ENCODE results near the gene DCDC2. TPM values are rescaled to one million over a fixed set of nuclear protein-coding genes. Genes with fewer than 3 reads are reported as not detected.
"Not testable (repeated sequence)": the region's sequence is repeated elsewhere in the genome, so short reads cannot be mapped to it uniquely, and the experiment has no call there.

Gene DCDC2
- total RNA-seq, 1 donor from 2014 or later: not detected

DNA sequence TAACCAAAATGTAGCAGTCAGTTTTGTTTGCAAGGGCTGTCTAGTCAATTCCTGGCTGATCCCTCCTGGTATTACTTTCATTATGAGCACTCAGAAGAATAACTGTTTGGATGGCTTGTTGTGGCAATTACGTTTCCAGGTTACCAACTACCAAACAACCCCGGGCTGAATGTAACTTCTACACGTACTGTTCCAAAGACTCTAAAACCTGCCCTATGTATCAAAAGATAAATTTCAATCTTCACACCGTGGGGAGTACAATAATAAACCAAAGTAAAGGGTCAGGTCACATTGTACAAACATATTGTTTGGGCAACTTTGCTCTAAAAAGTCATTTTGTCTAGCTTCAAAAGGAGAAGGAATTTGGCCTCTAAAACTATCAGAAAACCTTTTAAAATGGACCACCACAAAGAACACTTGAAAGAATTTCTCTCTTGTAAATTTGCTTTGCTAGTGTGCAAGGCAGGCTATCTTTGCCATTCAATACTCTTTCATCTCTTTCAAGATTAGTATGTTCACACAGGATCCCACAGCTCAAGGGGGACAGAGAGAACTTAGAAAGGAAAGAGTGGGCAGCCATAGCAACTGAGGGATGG is 27.6 kb downstream of the DCDC2 start:
- ATAC-seq (no peak), DNase-seq (no peak)
- intact Hi-C loops (cut with micrococcal nuclease): no loop called here

DNA sequence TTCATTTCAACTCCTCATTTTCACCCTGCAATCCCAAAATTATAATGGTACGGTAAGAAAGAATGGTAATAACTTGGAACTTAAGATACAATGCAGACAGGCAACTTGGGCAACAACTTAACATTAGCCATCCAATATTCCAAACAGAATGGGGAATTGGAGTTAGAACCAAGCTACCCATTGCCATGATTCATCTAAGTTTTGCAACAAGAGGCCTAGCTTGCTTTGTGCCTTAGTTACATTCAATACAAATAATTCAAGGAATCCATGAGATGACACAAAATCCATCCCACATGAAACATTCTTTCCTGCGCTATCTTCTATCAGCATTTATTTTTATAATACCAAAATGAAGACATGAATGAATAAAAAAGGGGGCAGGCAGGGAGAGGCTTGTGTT is 28.4 kb downstream of the DCDC2 start:
- no peak for ATAC-seq

DNA sequence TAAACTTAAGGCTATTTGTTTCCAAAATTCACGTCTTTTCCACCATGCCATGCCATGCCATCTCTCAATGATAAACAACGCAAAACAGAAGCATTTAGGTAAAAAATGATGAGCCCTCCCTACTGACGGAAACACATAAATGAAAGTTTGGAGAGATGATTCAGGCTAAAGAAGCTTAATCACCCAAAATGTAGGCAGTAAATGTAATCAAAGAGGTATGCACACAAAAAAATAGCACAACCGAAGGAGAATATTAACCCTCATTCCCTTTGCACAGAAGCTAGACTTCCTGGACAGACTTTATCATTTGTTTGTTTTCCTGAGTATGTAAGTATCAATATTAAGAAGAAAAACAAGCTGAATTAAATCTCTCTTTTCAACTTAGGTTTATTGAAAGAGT is 28.8 kb downstream of the DCDC2 start:
- intact Hi-C loops (cut with micrococcal nuclease): no loop called here
- DNase-seq (no peak), ATAC-seq (no peak)

More for the DNA sequence above, 28.4 kb downstream of the DCDC2 start:
- intact Hi-C loops (cut with micrococcal nuclease): no loop called here
- no peak for DNase-seq

DNA sequence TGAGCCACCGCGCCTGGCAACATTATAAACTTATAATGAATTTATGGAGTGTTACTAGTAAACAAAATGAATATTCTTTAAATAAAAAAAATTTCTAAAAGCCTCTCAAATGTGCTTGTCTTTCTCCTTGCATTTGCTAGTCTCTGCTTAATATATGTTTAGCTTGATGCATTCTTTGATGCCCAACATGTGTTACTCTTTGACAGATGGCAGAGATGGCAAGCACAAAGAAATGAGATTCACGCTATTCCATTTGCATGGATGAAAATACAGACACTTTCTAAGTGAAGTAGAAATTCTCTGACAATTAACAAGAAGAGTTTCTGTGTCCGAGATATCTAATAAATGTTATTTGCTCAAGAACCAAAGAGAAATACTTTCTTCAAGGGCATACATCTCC is 30.1 kb downstream of the DCDC2 start:
- ATAC-seq: no peak
- DNase-seq: no peak
- intact Hi-C loops (cut with micrococcal nuclease): no loop called here

DNA sequence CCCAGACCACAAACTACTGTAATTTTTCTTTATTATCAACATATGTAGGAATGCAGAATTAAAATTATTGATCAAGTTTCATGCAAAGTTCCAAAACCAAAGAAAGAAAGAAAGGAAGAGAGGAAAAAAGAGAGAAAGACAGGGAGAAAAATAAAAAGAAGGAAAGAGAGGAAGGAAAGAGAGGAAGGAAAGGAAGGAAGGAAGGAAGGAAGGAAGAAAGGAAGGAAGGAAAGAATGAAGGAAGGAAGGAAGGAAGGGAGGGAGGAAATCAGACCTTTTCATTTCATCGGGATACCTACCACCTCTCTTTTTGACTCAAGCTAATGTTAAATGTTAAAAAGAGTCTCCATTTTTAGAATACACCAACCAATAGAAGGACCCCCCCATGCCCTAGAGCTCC is 31.9 kb downstream of the DCDC2 start:
- intact Hi-C loops (cut with micrococcal nuclease): no loop called here
- DNase-seq (no peak), ATAC-seq (no peak)

DNA sequence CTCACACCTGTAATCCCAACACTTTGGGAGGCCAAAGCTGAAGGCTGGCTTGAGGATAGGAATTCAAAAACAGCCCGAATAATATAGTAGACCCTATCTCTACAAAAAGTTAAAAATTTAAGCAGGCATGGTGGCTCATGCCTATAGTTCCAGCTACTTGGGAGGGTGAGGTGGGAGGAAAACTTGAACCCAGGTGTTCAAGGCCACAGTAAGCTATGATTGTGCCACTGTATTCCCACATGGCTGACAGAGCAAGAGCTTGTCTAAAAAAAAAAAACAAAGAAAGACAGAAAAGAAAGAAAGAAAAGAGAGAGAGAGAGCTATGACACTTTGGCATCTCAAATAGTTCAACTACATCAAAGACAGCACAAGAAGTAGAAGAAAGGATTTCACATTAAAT is 33.2 kb downstream of the DCDC2 start:
- ATAC-seq (no peak), DNase-seq (no peak)
- intact Hi-C loops (cut with micrococcal nuclease): no loop called here

DNA sequence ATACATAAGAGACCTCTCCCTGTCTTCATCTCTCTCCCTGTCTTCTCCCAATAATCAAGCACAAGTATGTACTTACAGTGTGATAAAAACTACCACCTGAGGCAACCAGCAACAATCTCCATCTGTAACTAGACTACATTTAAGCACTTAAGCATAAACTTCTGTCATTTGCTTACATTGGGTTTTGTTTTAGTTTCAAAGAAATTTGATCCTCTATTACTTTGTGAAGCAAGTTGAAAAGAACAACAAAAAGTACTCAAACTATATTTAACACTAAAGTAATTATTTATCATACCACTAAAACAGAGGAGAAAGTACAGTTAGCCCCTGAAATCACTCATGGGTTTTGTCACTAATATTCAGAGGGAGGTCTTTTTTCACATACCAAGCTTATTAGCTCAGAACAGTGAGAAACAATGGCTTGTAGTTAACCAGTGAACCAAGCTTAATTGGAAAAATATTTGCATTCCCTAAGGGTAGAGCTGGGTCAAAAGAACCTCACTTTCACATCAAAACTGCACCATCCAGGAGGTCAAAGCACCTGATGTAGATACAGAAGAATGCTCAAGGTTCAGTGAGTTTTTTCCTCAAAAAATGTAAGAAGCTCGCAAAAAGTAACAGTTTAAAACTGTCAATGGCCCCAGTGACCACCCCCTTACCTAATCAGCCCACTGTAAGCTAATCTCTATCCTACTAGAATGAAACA is 34.1 kb downstream of the DCDC2 start:
- intact Hi-C loops (cut with micrococcal nuclease): no loop called here
- DNase-seq: no peak
- ATAC-seq: no peak

DNA sequence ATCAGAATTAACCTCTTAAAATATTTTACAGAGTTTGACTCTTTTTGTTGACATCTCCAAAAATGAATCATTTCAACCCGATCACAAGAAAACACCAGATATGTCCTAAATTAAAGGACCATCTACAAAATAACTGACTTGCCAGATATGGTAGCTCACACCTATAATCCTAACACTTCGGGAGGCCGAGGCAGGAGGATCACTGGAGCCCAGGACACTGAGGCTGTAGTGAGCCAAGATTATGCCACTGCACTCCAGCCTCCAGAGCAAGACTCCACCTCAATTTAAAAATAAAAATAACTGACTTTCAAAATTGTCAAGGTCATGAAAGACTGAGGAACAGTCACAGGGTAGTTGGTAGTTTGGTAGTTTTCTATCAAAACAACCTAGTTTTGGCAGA is 34.9 kb downstream of the DCDC2 start:
- no peak for ATAC-seq
- intact Hi-C loops (cut with micrococcal nuclease): no loop called here
- no peak for DNase-seq

DNA sequence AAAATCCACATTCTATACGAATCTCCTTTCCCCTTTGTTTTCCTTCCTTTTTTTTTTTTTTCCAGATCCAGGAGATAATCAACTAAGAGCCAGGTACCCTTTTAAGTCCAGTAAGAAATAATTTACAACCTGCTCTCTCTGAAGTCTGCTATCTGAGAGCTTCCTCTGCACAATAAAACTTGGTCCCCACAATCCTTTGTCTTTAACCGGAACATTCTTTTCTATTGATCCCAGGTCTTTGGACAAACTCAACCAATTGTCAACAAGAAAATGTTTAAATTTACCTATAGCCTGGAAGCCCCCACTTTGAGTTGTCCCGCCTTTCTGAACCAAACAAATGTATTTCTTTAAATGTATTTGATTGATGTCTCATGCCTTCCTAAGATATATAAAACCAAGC is 35.4 kb downstream of the DCDC2 start:
- ATAC-seq; DNase-seq; intact Hi-C loops (cut with micrococcal nuclease): not testable (repeated sequence)

DNA sequence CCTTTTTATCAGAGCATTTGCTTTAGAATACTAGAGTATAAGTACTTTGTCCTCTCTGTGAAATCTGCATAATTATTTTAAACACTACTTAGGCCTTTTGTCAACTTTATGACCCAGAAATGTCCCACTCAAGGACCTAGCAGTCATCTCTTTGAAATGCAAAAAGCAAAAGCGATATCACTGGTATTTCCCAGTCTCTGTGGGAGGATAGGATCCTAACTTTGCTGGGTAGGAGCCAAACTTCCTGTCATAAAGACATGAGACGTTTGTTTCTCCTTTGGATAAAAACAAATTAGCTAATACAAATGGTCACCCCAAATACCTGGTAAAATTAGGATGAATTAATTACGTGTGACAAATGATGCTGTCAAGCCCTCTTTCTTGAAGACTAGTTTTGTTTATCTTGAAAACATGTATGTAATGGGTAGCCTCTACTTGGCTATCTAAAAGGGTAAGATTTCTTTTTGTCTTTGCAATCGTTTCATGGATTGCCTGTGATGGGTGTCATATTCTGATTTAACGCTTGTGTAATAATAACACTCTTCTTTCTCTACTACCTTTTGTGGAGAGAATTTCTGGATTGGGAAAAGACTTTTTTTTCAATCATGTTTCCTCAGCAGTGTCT is 36.2 kb downstream of the DCDC2 start:
- intact Hi-C loops (cut with micrococcal nuclease): no loop called here

DNA sequence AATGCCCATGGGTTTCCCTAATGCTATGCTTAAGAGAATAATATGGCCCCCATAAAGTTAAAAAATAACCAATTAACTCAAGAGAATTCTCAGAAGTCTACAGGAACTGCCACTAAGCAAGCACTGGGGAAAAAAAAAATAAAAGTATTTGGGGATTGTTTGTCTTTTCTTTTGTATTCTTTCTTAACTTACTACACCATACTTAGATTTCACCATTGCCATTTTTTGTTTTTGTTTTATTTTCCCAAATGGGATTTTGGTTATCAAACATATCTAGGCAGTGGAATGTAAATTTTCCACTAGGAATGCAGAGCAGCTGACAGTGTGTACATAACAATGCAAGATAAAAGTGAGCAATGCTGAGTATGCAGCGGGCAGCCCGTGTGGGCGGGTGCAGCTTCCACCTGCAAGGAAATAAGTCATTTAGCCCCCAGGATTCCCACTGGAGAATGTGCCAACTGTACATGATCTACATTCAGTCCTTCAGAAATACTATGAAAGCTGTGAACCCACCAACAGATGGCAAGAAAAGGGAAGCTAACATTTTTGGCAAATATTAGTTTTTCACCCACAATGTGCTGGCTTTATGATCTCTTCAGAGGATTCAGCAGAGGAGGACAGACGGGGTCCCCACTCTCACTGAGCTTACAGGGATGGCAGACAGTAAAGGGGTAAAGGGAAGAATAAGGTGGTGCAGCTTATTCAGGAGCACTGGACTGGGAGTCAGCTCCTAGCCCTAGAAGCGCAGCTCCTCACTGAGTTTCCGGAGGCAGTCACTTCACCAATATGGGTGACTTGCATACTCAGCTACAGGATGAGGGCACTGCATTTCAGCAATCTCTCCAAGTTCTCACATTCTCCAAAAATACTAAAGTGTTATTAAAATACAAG is 44.4 kb downstream of the DCDC2 start:
- intact Hi-C loops (cut with micrococcal nuclease): no loop called here
- ATAC-seq (no peak), DNase-seq (no peak)

More for the DNA sequence above, 36.2 kb downstream of the DCDC2 start:
- ATAC-seq: no peak
- DNase-seq: no peak

DNA sequence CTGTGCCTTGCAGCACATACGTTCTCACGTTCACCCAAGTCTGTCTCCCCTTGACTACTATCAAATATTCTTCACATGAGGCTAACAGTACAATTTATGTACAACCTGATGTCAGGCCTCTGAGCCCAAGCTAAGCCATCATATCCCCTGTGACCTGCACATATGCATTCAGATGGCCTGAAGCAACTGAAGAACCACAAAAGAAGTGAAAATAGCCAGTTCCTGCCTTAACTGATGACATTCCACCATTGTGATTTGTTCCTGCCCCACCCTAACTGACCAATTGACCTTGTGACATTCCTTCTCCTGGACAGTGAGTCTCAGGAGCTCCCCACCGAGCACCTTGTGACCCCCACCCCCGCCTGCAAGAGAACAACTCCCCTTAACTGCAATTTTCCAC is 46.1 kb downstream of the DCDC2 start:
- ATAC-seq: not testable (repeated sequence)

DNA sequence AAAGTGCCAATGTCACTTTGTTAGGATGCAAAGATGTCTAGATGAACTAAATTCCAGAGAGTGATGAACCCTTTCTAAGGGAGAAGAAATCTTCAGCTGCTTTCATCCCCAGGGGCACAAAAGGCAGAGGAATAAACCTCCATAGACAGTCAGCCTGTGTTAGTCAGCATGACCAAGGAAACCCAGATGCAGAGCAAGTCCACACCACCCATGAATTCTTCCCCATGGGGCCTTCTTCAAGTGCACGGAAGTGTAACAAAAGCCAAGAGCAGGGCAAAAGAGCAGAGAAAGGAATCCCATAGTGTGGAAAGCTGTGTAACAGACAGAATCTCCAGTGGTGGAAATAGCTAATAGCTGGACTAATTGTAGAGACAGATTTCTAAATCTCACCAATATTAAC is 50.0 kb downstream of the DCDC2 start:
- DNase-seq: no peak
- ATAC-seq: no peak
- intact Hi-C loops (cut with micrococcal nuclease): no loop called here

More for the DNA sequence above, 46.1 kb downstream of the DCDC2 start:
- intact Hi-C loops (cut with micrococcal nuclease); DNase-seq: not testable (repeated sequence)

DNA sequence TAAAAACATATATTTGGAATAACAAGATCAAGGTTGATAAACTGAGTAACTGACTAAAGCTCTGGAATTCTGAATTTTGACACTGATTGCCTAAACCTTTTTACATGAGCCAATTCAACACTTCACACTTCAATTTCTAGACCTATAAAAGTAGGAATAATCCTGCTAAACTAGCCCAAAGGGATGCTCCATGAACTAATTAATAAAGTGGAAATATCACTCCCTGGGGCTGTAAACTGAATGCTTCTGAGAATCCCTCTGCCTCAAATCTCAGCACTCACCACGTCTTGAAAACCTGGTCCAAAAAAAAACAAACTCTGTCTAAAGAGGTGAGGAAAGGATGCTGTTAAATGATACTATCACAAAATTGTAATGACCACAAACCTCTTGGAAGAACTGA is 50.9 kb downstream of the DCDC2 start:
- ATAC-seq (no peak), DNase-seq (no peak)
- intact Hi-C loops (cut with micrococcal nuclease): no loop called here

DNA sequence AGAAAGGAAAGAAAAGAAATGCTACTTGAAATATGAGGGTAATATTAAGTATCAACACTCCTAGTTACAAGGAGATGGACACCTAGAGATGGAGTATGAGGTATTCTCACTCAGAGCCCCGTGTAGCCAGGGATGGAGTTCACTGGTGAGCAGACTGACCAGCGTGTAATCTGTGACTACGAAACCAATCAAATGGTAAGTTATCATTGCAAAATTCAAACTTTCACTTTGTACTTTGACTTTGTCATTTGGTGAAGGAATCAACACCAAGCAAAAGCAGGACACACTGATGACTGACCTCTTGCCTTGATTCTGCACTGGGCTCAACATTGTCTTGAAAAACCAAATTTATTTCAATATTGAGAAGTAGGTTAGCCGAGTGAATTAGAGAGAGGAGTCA is 51.8 kb downstream of the DCDC2 start:
- DNase-seq (no peak), ATAC-seq (no peak)
- intact Hi-C loops (cut with micrococcal nuclease): no loop called here

DNA sequence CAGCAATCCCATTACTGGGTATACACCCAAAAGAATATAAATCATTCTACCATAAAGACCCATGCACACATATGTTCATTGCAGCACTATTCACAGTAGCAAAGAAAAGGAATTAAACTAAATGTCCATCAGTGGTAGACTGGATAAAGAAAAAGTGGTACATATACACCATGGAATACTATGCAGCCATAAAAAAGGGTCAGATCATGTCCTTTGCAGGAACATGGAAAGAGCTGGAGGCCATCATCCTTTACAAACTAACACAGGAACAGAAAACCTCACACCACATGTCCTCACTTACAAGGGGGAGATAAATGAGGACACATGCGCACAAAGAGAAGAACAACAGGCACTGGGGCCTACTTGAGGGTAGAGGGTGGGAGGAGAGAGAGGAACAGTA is 60.9 kb downstream of the DCDC2 start:
- ATAC-seq (no peak), DNase-seq (no peak)
- intact Hi-C loops (cut with micrococcal nuclease): no loop called here

DNA sequence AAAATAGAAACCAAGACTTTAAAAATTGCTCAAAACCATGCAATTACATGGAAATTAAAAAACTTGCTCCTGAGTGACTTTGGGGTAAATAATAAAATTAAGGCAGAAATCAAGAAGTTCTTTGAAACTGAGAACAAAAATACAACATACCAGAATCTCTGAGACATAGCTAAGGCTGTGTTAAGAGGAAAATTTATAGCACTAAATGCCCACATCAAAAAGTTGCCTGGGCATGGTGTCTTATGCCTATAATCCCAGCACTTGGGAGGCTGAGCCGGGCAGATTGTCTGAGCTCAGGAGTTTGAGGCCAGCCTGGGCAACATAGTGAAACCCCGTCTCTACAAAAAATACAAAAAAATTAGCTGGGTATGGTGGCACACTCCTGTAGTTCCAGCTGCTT is 64.0 kb downstream of the DCDC2 start:
- intact Hi-C loops (cut with micrococcal nuclease); DNase-seq; ATAC-seq: not testable (repeated sequence)

DNA sequence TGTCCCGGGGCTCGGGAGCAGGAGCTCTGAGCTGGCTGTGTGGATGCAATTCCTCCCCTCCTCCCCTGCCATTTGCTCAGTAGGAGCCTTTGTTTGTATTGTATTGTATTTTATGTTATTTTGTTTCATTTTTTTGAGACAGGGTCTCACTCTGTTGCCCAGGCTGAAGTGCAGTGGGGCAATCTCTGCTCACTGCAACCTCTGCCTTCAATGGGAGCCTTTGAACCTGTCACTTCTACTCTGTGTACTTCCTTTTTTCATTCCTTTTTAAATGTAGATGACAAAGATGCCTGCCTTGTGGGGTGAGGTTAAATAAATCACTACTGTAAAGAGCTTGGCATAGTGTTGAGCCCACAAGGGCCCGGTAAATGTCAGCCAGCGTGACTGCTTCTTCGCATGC is 70.6 kb downstream of the DCDC2 start:
- no peak for DNase-seq
- ATAC-seq: no peak
- intact Hi-C loops (cut with micrococcal nuclease): no loop called here

DNA sequence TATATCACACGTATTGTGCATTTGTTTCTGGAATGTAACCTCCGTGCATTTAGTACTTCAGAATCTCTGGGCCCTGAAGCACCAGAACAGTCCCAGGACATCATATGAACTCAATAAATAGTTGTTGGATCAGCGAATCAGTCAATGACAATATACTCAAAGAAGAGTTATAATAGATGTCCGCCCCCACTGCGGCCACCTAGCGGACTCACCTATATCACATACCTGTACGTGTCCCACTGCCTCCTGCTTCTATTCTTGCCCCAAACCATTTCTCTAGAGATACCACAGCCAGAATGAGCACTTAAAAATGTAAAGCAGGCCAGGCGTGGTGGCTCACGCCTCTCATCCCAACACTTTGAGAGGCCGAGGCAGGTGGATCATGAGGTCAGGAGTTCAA is 73.9 kb downstream of the DCDC2 start:
- no peak for ATAC-seq
- intact Hi-C loops (cut with micrococcal nuclease): no loop called here
- DNase-seq: no peak

All from left ventricle myocardium superior (tissue), 1 donor.